Left ventricle myocardium inferior (tissue), 1 donor: ENCODE measurements around the gene TENT5C. TPM values are rescaled to one million over a fixed set of nuclear protein-coding genes. Genes with fewer than 3 reads are reported as not detected.

Source experiments
- DNase-seq: peaks from one replicate; pipeline ENCODE4 v3.0.0-alpha.2; 2020
- H3K27ac ChIP-seq: fragments of 200-600 bp; replicated peaks from 2 replicates; pipeline ENCODE4 v1.8.0; 2021
- H3K27me3 ChIP-seq: fragments of 200-600 bp; 2 replicates; pipeline ENCODE4 v1.8.0; 2021; ENCODE audit warnings: low read depth
- H3K36me3 ChIP-seq: fragments of 200-600 bp; 2 replicates; pipeline ENCODE4 v1.8.0; 2021
- H3K4me1 ChIP-seq: fragments of 200-600 bp; 2 replicates; pipeline ENCODE4 v1.8.0; 2021
- H3K4me3 ChIP-seq: fragments of 200-600 bp; 2 replicates; pipeline ENCODE4 v1.8.0; 2021; ENCODE audit warnings: mild to moderate bottlenecking, moderate library complexity
- H3K9me3 ChIP-seq: fragments of 200-600 bp; replicated peaks from 2 replicates; pipeline ENCODE4 v1.8.0; 2021
- intact Hi-C: fragments of 100-400 bp; cut with micrococcal nuclease; formaldehyde crosslinking; loops from one replicate; pipeline ENCODE4 v1.11.0; 2022
- total RNA-seq: library from RNA; stranded (reverse); fragmentation: NEBNext Ultra II Directional; extraction: Animal tissue kit (Norgen Biotek cat#: 25700); gene quantifications from one replicate; pipeline ENCODE4 v1.2.1, GENCODE V29; 2021
- TF ChIP-seq, protein P1 (sequence below): fragments of 200-600 bp; IDR thresholded peaks from 2 replicates; pipeline ENCODE4 v1.8.0; 2021; ENCODE audit warnings: antibody characterized with exemption, mild to moderate bottlenecking, borderline replicate concordance
- donor health status: DM: no; HTN: yes; CAD: no; lungs with severe emphysema.

Gene TENT5C
- total RNA-seq, 1 donor from 2014 or later, result 14.9 TPM

GRCh38 chr1:117615474-117615873 is 9.6 kb downstream of the TENT5C start:
- intact Hi-C loops, result no loop called here
- no peak for DNase-seq
- no peaks in the 10 kb centered on the region for H3K27me3 ChIP-seq
- no peak overlapping the region for H3K27ac ChIP-seq
- no peak overlapping the region for H3K4me3 ChIP-seq
- H3K9me3 ChIP-seq, result no peaks in the 10 kb centered on the region
- H3K4me1 ChIP-seq, result peaks cover 69% of the 10 kb centered on the region
- TF ChIP-seq, protein P1, sequence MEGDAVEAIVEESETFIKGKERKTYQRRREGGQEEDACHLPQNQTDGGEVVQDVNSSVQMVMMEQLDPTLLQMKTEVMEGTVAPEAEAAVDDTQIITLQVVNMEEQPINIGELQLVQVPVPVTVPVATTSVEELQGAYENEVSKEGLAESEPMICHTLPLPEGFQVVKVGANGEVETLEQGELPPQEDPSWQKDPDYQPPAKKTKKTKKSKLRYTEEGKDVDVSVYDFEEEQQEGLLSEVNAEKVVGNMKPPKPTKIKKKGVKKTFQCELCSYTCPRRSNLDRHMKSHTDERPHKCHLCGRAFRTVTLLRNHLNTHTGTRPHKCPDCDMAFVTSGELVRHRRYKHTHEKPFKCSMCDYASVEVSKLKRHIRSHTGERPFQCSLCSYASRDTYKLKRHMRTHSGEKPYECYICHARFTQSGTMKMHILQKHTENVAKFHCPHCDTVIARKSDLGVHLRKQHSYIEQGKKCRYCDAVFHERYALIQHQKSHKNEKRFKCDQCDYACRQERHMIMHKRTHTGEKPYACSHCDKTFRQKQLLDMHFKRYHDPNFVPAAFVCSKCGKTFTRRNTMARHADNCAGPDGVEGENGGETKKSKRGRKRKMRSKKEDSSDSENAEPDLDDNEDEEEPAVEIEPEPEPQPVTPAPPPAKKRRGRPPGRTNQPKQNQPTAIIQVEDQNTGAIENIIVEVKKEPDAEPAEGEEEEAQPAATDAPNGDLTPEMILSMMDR, result no peak
- no peaks in the 10 kb centered on the region for H3K36me3 ChIP-seq

DNA sequence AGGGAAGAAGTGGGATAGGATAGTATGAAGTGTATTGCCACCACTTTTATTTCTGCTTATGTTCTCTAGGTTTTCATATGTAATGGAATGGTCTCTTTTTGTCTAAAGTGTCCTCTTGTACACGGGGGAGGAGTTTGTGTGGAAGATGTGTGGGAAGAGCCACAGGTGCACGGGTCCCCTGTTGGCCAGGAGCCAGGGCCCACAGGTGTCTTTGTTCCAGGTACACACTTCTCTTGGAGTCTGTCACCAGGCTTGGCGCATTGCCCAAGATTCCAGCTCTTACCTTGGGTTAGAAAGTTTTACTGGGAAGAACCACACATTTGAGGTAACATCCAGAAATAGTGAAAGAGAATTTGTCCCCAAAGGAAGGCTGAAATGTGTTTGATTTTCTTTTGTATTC is 10.5 kb downstream of the TENT5C start:
- DNase-seq, result no peak
- H3K4me3 ChIP-seq, result no peak overlapping the region
- TF ChIP-seq, protein P1, result no peak
- H3K4me1 ChIP-seq, result peaks cover 60% of the 10 kb centered on the region
- intact Hi-C loops, result no loop called here
- no peak overlapping the region for H3K27ac ChIP-seq
- no peaks in the 10 kb centered on the region for H3K27me3 ChIP-seq
- no peaks in the 10 kb centered on the region for H3K36me3 ChIP-seq
- no peaks in the 10 kb centered on the region for H3K9me3 ChIP-seq

GRCh38 chr1:117616967-117617366 is 11.1 kb downstream of the TENT5C start:
- intact Hi-C loops, result no loop called here
- no peaks in the 10 kb centered on the region for H3K27me3 ChIP-seq
- H3K36me3 ChIP-seq, result no peaks in the 10 kb centered on the region
- no peaks in the 10 kb centered on the region for H3K9me3 ChIP-seq
- H3K4me3 ChIP-seq, result no peak overlapping the region
- H3K27ac ChIP-seq, result no peak overlapping the region
- H3K4me1 ChIP-seq, result peaks cover 54% of the 10 kb centered on the region
- DNase-seq, result no peak
- TF ChIP-seq, protein P1, result no peak

- intact Hi-C loops, result no loop called here
- Histone ChIP-seq H3K4me1 (peaks cover 38% of the 10 kb centered on the region), H3K4me3 (no peak overlapping the region), H3K27ac (no peak overlapping the region), H3K27me3 (no peaks in the 10 kb centered on the region), H3K36me3 (peaks cover 10% of the 10 kb centered on the region), H3K9me3 (no peaks in the 10 kb centered on the region)
- DNase-seq, result no peak
- TF ChIP-seq, protein P1, result no peak
These were observed 12.7 kb downstream of the TENT5C start for GRCh38 chr1:117618450-117619122.

- intact Hi-C loops, result no loop called here
- Histone ChIP-seq H3K4me1 (peaks cover 19% of the 10 kb centered on the region), H3K36me3 (peaks cover 17% of the 10 kb centered on the region), H3K4me3 (no peak overlapping the region), H3K27ac (no peak overlapping the region), H3K9me3 (no peaks in the 10 kb centered on the region), H3K27me3 (no peaks in the 10 kb centered on the region)
- TF ChIP-seq, protein P1, result no peak
- DNase-seq, result no peak
These were observed 14.6 kb downstream of the TENT5C start for GRCh38 chr1:117620440-117620839.
